GM19463 (cell line): ENCODE results near the gene ZNF629.
"Not testable (repeated sequence)": the region's sequence is repeated elsewhere in the genome, so short reads cannot be mapped to it uniquely, and the experiment has no call there.

Experiments
- ATAC-seq: cut with Tn5 transposase; IDR thresholded peaks from one replicate; pipeline ENCODE4 v1.9.1; 2021; ENCODE audit warnings: mild to moderate bottlenecking, moderate library complexity; ENCODE audit not compliant: unreplicated experiment

ZNF629 gene

DNA sequence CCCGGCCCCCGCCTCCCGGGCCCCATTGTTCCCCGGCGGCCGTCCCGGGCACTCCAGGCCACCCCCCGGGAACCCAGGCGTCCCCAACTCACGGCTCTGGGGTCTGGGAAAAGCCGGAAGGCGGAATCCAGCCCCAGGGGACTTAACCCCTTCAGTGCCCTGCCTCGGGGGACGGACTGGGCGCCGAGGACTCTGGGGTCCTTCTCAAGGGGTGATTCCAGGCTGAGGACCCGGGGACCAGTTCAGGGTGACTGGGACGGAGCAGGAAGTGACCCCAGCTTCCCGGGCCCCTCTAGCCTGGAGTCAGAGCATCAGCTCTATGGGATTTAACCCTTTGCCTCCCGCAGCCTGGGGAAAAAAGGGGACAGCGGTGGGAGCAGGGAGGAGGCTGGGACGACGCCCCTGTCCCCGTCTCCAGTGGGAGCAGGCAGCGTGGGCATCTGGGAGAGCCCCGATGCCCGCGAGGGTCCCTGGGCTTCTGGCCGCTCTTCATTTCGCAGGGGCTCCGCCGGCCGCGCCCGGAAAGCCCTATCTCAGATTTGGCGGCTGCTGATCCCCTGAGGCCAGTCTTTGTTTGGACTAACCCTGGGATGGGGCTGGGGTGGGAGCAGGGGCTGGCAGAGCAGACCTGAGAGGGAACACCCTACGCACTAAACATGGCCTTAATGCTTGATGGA lies at the start of gene ZNF629:
ZNF629 (minus strand) TSS at position 270 of the 677 bp plus-strand sequence. CDS start 2,723 bp downstream, outside the sequence.
- ATAC-seq, result no peak

DNA sequence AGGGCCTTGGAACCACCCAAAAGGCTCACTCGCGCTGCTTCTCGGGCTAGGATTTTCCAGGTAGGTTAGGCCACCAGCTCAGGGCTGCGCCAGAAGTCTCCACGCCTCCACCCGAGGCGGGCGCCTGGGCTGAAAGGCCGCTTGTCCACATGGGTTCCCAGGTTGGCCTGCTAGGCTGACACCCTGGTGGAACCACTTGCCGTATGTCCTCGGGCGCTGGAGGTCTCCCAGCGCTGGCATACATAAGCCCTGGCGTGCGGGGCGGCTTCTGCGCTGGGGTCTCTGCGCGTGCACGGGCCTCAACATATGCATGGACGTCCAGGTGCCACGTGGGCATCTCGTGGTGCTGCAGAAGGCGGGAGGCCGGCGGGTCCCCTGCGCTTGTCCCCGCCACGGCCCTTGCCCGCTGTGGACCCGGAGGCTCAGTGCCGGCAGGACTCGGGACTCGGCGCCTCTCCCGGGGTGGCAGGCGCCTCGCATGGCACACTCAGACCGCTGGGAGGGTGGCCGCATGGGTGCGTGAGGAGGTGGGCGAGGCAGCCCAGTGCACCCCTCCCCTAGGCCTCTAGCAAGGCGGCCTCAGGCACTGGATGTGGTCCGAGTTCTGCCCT lies 47.2 kb upstream of the ZNF629 start:
- no peak for ATAC-seq

DNA sequence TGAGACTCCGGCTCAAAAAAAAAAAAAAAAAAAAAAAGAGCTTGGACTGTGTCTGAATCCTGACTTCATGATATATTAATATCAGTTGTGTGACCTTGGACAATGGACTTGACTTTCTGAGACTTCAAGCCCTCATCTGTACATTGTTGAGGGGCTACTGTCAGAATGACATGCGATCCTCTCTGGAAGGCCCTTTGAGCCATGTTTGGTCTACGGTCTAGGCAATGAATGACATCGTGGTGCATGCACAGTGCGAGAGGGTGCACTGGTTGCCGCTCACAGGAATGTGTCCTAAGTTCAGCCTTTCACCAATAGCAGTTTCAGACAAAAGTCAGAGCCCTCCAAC lies 43.0 kb upstream of the ZNF629 start:
- ATAC-seq, result no peak

DNA sequence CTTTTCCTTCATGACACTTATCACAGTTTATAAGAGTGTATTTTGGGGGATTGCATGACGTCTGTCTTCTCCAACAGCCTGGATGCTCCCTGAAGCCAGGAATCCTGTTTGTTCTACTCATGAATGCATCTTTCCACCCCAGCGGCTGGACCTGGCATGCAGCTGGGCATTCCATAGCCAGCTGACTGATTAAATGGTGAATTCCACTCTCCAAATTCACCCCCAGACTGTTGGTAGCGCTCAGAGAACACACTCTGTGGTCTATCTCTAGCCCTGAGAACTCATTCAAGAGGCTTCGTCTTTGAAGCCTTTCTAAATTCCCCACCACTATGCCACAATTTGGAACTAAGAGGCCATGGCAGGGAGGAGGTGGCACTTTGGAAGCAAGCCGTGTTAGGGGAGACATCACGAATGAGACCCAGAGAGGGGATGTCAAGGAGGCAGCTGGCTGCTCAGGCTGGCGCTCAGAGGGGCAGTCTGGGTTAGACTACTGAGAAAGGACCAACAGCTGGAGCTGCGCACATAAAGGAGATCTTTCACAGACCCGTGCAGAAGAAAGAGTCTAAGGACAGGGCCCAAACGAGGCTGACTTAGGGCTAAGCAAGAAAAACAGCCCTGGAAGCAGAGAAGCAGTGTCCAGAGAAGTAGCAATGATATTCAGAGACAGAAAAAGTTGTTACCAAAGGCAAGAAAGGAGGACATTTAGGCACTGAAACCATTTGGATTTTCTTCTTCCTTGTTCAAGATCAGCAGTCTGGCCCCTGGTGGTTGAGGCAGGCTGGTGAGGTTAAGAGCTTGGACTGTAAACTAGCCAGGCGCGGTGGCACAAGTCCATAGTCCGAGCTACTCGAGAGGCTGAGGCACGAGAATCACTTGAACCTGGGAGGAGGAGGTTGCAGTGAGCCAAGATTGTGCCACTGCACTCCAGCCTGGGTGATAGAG lies 42.4 kb upstream of the ZNF629 start:
- no peak for ATAC-seq

DNA sequence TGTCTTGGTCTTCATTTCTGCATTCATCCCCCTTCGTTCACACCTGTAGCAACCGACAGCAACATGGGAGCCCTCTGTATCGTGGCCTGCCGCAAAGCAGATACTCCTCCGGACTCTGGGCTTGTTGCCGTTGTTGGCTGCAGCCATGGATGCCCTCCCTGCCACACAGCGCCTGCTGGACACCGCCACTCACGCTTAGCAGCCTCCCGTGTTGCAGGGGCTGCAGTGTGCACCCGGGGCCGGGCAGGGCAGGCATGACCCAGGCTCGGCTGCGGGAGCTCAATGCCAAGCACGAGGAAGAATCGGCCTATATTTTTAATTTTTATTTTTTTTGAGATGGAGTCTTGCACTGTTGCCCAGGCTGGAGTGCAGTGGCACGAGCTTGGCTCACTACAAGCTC lies 34.9 kb upstream of the ZNF629 start:
- ATAC-seq, result no peak

DNA sequence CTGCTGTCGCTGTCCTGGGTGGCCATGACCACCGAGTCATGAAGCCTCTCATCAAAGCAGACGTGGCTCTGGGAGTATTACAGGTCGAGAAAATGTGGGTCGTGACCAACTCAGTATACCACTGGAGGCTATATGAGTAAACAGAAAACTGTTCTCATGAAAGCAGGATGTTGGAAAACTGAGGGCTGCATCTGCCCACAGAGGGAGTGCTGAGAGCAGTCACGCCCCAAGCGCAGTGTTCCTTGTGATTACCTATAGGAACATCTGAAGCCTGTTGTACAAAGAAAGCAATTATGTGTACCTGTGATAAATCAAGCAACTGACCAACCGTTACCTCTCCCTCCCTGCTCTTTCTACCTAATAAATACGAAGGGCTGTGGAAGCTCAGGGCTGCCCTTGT lies 34.4 kb upstream of the ZNF629 start:
- not testable (repeated sequence) for ATAC-seq

DNA sequence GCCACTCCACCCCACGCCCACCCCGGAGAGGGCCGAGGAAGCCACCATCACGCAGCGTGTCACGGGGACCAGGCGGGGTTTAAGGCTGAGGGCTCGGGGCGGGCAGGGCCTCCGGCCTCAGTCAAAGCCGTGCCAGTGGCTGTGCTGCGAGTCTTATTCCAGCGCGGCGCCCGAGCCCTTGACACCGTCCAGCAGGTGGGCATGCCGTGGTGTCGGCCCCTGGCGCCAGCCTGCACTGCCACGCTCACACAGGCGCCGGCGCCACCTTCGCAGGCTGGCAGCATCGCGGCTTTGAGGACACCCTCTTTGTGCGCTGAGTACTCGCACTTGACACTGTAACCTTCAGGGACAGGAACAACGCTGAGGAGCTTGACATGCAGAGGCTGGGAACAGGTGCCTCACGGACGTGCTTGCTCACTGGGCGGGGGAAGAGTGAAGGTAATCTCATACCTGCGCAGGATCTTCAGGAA lies 34.0 kb upstream of the ZNF629 start:
- ATAC-seq, result no peak

DNA sequence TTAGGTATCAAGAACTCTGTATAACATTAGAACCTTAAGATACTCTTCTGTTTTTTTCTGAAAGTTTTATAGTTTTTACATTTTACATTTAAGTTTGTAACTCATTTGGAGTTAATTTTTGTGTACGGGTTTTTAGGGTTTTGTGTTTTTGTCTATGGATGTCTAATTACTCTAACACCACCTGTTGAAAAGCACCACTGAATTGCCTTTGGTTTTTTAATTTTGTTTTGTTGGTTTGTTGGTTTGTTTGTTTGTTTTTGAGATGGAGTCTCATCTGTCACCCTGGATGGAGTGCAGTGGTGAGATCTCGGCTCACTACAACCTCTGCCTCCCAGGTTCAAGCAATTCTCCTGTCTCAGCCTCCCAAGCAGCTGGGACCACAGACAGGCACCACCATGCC lies 29.8 kb upstream of the ZNF629 start:
- no peak for ATAC-seq

DNA sequence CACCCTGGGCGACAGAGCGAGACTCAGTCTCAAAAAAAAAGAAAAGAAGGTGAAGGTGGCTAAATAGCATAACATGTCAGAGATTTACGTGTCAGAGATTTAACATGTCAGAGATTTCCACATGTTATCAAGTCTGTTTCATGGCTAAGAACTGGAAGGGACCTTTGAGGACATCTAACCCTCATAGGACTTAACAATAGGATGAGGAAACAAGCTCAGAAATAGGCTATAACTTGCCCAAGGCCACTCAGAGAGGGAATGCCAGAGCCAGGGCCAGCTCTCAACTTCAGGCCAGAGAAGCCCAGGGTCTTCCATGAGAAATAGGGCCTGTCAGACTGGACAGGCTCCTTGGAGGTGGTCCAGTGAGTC lies 26.8 kb upstream of the ZNF629 start:
- ATAC-seq, result no peak

DNA sequence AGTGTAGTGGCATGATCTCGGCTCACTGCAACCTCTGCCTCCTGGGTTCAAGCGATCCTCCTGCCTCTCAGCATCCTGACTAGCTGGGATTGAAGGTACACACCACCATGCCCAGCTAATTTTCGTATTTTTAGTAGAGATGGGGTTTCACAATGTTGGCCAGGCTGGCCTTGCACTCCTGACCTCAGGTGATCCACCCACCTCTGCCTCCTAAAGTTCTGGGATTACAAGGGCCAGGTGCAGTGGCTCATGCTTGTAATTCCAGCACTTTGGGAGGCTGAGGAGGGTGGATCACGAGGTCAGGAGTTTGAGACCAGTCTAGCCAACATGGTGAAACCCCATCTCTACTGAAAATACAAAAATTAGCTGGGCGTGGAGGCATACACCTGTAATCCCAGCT lies 22.7 kb upstream of the ZNF629 start:
- not testable (repeated sequence) for ATAC-seq

DNA sequence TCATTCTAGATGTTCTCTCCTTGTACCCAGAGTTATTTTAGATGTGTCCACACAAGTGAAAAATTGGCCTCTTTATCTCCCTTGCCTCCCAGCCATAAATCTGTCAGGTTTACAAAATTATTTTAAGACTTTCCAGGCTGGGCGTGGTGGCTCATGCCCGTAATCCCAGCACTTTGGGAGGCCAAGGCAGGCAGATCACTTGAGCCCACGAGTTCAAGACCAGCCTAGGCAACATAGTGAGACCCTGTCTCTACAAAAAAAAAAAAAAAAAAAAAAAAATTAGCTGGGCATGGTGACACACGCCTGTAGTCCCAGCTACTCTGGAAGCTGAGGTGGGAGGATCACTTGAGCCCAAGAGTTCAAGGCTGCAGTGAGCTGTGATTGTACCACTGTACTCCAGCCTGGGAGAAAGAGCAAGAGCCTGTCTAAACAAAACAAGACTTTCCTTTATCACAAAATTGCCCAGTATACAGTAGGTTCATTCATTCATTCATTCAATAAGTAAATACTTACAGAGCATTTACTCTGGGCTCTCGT lies 22.0 kb upstream of the ZNF629 start:
- not testable (repeated sequence) for ATAC-seq

DNA sequence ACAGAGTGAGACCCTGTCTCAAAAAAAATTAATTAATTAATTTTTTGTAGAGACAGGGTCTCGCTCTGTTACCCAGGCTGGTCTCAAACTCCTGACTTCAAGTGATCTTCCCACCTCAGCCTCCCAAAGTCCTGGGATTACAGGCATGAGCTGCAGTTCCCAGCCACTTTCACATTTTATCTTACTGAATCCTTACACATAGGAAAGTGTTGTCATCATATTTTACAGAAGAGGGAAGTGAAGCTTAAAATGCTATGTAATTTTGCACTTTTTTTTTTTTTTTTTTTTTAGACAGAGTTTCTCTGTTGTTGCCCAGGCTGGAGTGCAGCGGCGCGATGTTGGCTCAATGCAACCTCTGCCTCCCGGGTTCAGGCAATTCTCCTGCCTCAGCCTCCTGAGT lies 21.1 kb upstream of the ZNF629 start:
- no peak for ATAC-seq

DNA sequence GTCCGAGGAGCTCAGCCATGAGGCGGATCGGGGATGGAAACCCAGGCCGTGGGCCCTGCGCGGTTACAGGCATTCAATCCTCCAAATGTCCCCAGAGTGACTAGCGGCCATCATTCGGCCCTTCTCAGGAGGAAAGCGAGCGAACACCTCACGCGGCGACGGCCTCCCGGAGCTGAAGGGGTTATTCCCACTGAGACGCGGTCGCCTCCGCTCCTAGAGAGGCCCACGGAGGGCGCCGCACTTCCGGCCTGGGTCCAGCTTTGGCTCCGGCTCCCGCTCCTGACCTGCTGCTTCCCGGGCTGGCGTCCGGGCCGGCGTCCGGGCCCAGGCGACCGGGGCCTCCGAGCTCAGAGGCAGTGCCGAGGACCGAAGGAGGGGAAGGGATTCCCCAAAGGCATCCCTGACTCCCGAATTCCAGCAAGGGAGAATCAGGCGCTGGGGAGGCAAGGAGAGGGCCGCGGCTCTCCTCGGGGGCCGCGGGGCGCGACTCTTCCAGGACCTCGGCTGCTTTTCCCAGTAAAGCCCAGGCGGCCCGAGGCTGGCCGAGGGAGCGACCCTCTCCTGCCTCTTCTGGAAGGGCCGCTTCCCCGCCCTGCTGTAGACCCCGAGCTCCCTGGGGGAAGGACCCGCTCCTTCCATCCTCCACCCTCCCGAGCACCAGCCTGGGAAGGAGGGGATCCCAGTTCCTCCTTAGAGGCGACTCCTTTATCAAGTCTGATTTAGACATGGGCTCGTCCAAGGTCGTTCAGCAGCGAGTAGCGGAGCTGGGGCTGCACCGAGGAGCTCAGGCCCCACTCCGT lies 18.6 kb upstream of the ZNF629 start:
- ATAC-seq, result peak; percentile 53

DNA sequence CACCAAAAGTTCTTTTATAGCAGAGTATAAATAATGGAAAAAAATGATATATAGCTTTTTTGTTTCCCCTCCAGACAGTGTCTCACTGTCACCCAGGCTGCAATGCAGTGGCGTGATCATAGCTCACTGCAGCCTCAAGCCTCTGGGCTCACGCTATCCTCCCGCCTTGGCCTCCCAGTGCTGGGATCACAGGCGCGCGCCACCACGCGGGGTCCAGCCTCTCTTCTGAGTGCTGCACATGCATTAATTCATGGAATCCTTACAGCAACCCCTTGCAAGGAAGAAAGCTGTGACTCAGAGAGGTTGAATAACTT lies 18.0 kb upstream of the ZNF629 start:
- no peak for ATAC-seq

DNA sequence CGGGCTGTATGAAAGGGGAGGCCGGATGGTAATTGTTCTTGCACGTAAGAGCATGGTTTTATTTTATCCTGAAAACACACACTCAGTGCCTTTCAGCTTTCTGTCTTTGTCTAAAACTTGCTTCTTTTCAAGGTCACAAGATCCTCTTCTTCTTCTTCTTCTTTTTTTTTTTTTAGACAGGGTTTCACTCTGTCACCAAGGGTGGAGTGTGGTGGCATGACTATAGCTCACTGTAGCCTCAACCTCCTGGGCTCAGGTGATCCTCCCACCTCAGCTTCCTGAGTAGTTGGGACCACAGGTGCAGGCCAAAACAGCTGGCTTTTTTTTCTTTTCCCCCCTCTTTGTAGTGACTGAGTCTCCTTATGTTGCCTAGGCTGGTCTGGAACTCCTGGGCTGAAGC lies 15.9 kb upstream of the ZNF629 start:
- ATAC-seq, result no peak

DNA sequence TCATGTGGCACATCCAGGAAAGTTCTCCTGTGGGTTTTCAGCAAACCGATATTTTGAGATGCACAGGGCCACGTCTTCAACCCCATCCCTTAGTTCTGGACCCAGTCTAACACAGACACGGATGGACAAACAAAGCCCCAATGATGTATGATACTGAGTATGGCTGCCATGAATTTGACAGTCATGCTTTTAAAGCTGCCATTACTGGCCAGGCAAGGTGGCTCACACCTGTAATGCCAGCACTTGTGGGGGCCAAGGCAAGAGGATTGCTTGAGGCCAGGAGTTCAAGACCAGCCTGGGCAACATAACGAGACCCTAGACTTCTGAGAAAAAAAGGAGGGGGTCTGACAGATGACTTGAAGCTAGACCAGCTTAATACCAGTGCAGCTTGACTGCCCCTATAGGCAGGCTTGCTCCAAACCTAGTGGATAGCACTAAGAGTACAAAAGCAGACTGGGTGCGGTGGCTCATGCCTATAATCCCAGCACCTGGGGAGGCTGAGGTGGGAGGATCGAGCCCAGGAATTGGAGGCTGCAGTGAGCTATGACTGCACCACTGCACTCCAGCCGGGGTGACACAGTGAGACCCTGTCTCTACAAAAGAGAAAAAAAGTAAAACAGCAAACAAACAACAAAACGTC lies 10.8 kb upstream of the ZNF629 start:
- no peak for ATAC-seq

DNA sequence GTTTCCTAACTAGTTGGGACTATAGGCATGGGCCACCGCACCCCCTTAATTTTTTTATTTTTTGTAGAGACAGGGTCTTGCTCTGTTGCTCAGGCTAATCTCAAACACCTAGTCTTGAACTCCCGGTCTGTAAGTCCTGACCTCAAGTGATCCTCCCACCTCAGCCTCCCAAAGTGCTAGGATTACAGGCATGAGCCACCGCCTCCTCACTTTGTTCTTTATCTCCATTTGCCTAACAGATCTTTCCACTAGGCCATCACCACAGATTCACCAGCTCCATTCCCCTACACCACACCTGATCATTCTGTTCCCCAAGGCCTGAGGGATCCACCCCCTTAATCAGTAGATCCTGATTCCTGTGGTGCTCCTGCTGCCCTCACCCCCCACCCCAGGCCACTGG lies 7.6 kb upstream of the ZNF629 start:
- no peak for ATAC-seq

DNA sequence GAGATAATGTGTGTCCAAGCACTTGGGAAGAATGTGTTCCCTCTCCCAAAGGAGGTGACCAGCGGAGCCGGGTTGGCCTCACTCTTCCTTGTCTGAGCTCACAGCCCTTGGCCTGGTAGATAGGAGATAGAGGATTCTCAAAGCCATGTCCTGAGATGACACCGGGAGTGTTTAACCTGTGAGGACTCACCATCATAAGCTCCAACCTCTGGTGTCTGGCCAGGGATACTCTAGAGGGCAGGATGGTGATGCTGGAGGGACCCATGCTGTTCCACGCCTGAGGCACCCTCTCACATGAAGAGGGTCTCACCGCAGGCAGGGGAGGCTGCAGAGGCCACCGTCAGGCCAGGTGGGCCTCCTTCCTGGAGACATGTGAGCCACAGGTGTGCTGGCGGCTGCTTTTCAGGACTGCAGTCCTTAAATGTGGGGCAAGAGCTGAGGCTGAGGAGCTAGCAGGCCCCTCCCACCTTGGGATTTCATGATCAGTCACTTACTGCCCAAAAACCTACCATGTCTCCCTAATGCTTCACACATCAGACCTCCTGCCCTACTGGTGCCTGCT lies 6.6 kb upstream of the ZNF629 start:
- no peak for ATAC-seq

DNA sequence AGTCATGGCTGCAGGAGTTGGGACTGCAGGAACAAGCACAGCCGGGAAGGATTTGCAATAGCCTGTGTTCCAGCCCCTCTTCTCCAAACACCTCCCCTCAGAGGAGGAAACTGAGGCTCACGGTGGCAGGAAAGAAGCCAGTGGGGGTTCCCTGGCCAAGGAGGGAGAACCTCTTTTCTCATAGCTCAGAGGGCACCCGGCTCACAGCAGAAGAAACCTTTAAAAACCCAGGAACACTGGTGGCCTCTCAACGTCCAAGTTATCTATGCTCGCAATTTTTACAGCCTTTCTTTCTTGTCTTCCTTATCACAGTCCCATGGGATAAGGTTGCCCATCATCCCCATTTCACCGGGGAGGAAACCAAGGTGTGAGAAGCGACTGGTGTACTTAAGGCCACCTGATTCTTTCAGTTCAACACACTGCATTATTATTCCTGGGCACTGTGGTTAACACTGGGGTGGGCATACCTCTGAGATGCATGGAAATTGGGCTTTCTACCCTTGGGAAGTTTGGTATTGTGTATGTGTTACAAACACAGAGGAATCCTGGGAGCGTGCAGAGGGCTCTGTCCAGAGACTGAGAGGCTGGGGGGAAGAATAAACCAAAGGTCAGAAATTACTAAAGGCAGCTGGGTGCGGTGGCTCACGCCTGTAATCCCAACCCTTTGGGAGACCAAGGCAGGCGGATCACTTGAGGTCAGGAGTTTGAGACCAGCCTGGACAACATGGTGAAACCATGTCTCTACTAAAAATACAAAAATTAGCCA lies 791 bp upstream of the ZNF629 start:
- no peak for ATAC-seq
